ENCODE results near the gene ZNF684. TPM values are rescaled to one million over a fixed set of nuclear protein-coding genes. Genes with fewer than 3 reads are reported as not detected.

The ZNF684 gene
- total RNA-seq, 1 experiment from 2014 or later = 5.3 TPM

GRCh38 chr1:40575336-40575735 lies 43.9 kb downstream of the ZNF684 start:
- TF ChIP-seq ZFX (IDR thresholded peaks at IDR 0.05) (no peak), CTCF (IDR thresholded peaks at IDR 0.05 in 2 of 3, conservative IDR thresholded peaks at IDR 0.05 in 1 of 3; ENCODE audit: borderline replicate concordance in 1 of 3, insufficient read depth in 1 of 3, low read depth in 2 of 3, low read length in 2 of 3) (no peak), REST (IDR thresholded peaks at IDR 0.05; ENCODE audit: low read depth) (no peak), SP1 (IDR thresholded peaks at IDR 0.05; ENCODE audit: low read depth) (no peak), YY1 (IDR thresholded peaks at IDR 0.05; ENCODE audit: extremely low read depth, insufficient replicate concordance, low read depth, low read length) (no peak), POLR2A (IDR thresholded peaks at IDR 0.05; ENCODE audit: borderline replicate concordance, extremely low read depth, insufficient read depth, insufficient read length) (no peak), SIN3A (IDR thresholded peaks at IDR 0.05; ENCODE audit: low read depth) (no peak), EGR1 (IDR thresholded peaks at IDR 0.05; ENCODE audit: low read depth) (no peak), ELF1 (IDR thresholded peaks at IDR 0.05; ENCODE audit: borderline replicate concordance, low read depth) (no peak), RAD21 (IDR thresholded peaks at IDR 0.05; ENCODE audit: low read depth) (no peak), ATF3 (IDR thresholded peaks at IDR 0.05) (no peak), CEBPB (IDR thresholded peaks at IDR 0.05; ENCODE audit: low read depth) (no peak), POLR2AphosphoS5 (IDR thresholded peaks at IDR 0.05; ENCODE audit: low read depth, low read length) (no peak), ZNF274 (IDR thresholded peaks at IDR 0.05; ENCODE audit: low read depth, low read length) (no peak), FOSL1 (IDR thresholded peaks at IDR 0.05; ENCODE audit: low read depth) (no peak), EZH2phosphoT487 (IDR thresholded peaks at IDR 0.05; ENCODE audit: borderline replicate concordance) (no peak), TCF7L2 (IDR thresholded peaks at IDR 0.05; ENCODE audit: borderline replicate concordance, extremely low read depth, insufficient read depth, insufficient read length) (no peak), JUND (IDR thresholded peaks at IDR 0.05) (no peak)
- no peak overlapping the region for H3K27ac ChIP-seq (ENCODE audit: low read depth, low read length)
- no peaks in the 10 kb centered on the region for H3K27me3 ChIP-seq (ENCODE audit: insufficient read depth, low read length)
- BruUV-seq (replicated peaks) = no TSS peak
- no peak overlapping the region for H3K9ac ChIP-seq (ENCODE audit: low read length)
- no peak overlapping the region for H3K4me3 ChIP-seq (replicated peaks in 1 of 2; ENCODE audit: low read depth in 1 of 2, low read length in 2 of 2)
- RAD21 ChIA-PET (ENCODE audit: low non-redundant PET in 1 of 2, low total read pairs in 2 of 2, uncharacterized antibody in 2 of 2, unreplicated experiment in 2 of 2) = no interaction called here
- no peaks in the 10 kb centered on the region for H4K20me1 ChIP-seq (ENCODE audit: insufficient read depth)
- H3K9me2 ChIP-seq (ENCODE audit: insufficient read depth) = no peaks in the 10 kb centered on the region
- H3K36me3 ChIP-seq (ENCODE audit: control insufficient read depth in 1 of 2, insufficient read depth in 2 of 2, low read length in 2 of 2) = no peaks in the 10 kb centered on the region
- POLR2A ChIA-PET = no interaction called here
- no peaks in the 10 kb centered on the region for H3K4me1 ChIP-seq (ENCODE audit: control insufficient read depth in 1 of 2, insufficient read depth in 2 of 2, low read length in 2 of 2)
- H3K79me2 ChIP-seq (ENCODE audit: insufficient read depth, low read length) = no peaks in the 10 kb centered on the region
- ATAC-seq = no peak
- CTCF ChIA-PET = no interaction called here
- no peak overlapping the region for H2AFZ ChIP-seq (ENCODE audit: low read depth, low read length, poor library complexity, severe bottlenecking)
- H3K4me2 ChIP-seq (ENCODE audit: low read length) = no peak overlapping the region
- no peaks in the 10 kb centered on the region for H3K9me3 ChIP-seq (ENCODE audit: control insufficient read depth in 1 of 2, insufficient read depth in 1 of 2, low read depth in 1 of 2, low read length in 2 of 2)
- intact Hi-C loops (cut with micrococcal nuclease) = no loop called here
- no peak for DNase-seq (ENCODE audit: low read depth, low spot score)

All from HCT116 (cell line).